ENCODE results near the gene GH2. TPM values are rescaled to one million over a fixed set of nuclear protein-coding genes. Genes with fewer than 3 reads are reported as not detected.
"Not testable (repeated sequence)": the region's sequence is repeated elsewhere in the genome, so short reads cannot be mapped to it uniquely, and the experiment has no call there.

The GH2 gene
- total and polyA plus RNA-seq, 10 donors, result not detected

DNA sequence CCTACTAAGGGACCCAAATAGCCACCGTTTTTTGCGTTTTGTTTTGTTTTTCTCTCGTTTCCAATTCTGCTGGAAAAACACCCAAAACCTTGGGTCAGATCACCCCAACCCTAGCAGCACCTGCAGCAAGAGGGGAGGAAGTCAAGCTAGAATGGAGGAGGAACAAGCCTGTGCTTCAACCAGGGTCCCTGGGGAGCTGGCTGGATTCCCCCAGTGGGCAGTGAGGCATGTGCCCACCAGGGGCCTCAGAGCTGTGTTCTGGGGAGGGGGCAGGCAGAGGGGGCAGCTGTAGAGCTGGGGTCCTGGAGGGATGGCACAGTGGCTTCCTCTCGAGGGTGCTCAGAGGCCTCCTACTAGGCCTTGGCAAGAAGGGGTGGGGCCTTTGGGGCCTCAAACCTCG, 43.9 kb upstream of the GH2 start:
- TF ChIP-seq CTCF (IDR thresholded peaks at IDR 0.05 in 8 of 11, conservative IDR thresholded peaks at IDR 0.05 in 3 of 11) (peak in 1 of 11 experiments; percentile 16), POLR2AphosphoS5 (IDR thresholded peaks at IDR 0.05) (peak; percentile 77 to 83 (median 79)), POLR2A (IDR thresholded peaks at IDR 0.05) (no peak)
- H3K27ac ChIP-seq, result peak overlapping the region in 6 of 8 donors; percentile 46 to 94 (median 86)
- H3K4me1 ChIP-seq, result peaks cover 28 to 93% (median 68%) of the 10 kb centered on the region in 6 donors
- H3K36me3 ChIP-seq, result peaks cover 0 to 36% (median 19%) of the 10 kb centered on the region in 6 donors
- WGBS, 5 donors, result 49 to 67% (median 54%) methylated on average over 5 of the region's 5 CpGs
- H3K4me3 ChIP-seq, result peak overlapping the region in 1 of 8 donors; percentile 4
- peak; percentile 90 for DNase-seq
- H3K27me3 ChIP-seq (replicated peaks in 1 of 7), result no peaks in the 10 kb centered on the region
- no peaks in the 10 kb centered on the region for H3K9me3 ChIP-seq
- intact Hi-C loops (cut with DNase I; ENCODE audit: low total_unique reads), result loop anchor here (10.0 kb wide), 1 partner anchor 59 kb away; no protein-coding TSS in a partner anchor

DNA sequence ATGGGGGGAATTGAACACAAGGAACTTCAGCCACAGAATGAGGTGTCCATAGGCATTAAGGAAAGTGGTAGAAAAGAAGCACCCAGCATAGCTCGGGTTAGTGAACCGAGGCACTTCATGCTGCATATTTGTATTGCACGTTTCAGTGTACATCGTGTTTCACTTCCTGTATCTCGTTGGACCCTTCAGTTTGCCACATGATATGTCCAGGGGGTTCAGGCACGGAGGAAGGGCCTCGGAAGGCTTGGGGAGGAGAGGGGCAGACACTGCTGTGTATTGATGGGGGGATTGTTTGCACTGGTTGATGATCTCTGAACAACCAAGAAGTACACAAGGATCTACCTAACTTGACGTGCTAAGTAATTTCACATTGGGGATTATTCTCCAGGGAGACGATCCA, 40.7 kb upstream of the GH2 start:
- H3K4me1 ChIP-seq, result peaks cover 29 to 84% (median 54%) of the 10 kb centered on the region in 6 donors
- intact Hi-C loops (cut with DNase I; ENCODE audit: low total_unique reads), result loop anchor here (10.0 kb wide), 1 partner anchor 62 kb away; no protein-coding TSS in a partner anchor
- peak overlapping the region in 5 of 8 donors; percentile 29 to 92 (median 51) for H3K27ac ChIP-seq
- 49 to 64% (median 53%) methylated on average over 9 of the region's 9 CpGs for WGBS, 5 donors
- H3K27me3 ChIP-seq (replicated peaks in 1 of 7); DNase-seq; H3K36me3 ChIP-seq; H3K9me3 ChIP-seq: not testable (repeated sequence)
- H3K4me3 ChIP-seq, result peak overlapping the region in 1 of 8 donors; percentile 38

GRCh38 chr17:63920779-63921178, 39.0 kb upstream of the GH2 start:
- not testable (repeated sequence) for DNase-seq; H3K4me3 ChIP-seq; H3K9me3 ChIP-seq; H3K36me3 ChIP-seq; H3K27me3 ChIP-seq (replicated peaks in 1 of 7)
- 67 to 97% (median 84%) methylated on average over 3 to 5 of the region's 5 CpGs for WGBS, 5 donors
- Histone ChIP-seq H3K27ac (peak overlapping the region in 4 of 8 donors; percentile 33 to 61 (median 50)), H3K4me1 (peaks cover 23 to 80% (median 47%) of the 10 kb centered on the region in 6 donors)
- intact Hi-C loops (cut with DNase I; ENCODE audit: low total_unique reads), result loop anchor here (10.0 kb wide), 1 partner anchor 64 kb away; no protein-coding TSS in a partner anchor

GRCh38 chr17:63920050-63920449, 38.3 kb upstream of the GH2 start:
- WGBS, 5 donors, result 64 to 83% (median 78%) methylated on average over 6 of the region's 6 CpGs
- peaks cover 22 to 78% (median 44%) of the 10 kb centered on the region in 6 donors for H3K4me1 ChIP-seq
- intact Hi-C loops (cut with DNase I; ENCODE audit: low total_unique reads), result loop anchor here (10.0 kb wide), 1 partner anchor 65 kb away; no protein-coding TSS in a partner anchor
- H3K27ac ChIP-seq, result peak overlapping the region in 5 of 8 donors; percentile 33 to 61 (median 40)
- not testable (repeated sequence) for H3K27me3 ChIP-seq (replicated peaks in 1 of 7); H3K4me3 ChIP-seq; H3K36me3 ChIP-seq; DNase-seq; H3K9me3 ChIP-seq

DNA sequence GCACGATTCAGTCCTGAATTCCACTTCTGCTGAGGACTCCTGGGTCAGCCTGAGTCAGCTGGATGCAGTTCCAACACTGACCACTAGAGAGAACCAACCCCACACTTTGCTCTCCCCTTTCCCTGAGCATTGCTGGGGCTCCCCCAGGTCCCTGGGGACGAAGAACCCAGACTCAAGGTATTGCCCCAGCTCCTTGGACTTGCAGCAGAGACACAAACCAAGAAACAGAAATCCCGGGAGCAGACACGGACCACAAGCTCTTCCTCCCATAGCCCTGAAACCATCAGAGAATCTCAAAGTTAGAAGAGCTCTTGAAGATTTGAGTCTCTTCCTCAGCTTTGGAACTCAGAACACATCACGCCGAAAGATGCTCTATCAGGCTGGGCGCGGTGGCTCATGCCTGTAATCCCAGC, 37.6 kb upstream of the GH2 start:
- no peaks in the 10 kb centered on the region for H3K27me3 ChIP-seq (replicated peaks in 1 of 7)
- peaks cover 19 to 77% (median 38%) of the 10 kb centered on the region in 6 donors for H3K4me1 ChIP-seq
- H3K9me3 ChIP-seq, result no peaks in the 10 kb centered on the region
- WGBS, 5 donors, result 39 to 46% (median 40%) methylated on average over 8 of the region's 8 CpGs
- H3K27ac ChIP-seq, result peak overlapping the region in 5 of 8 donors; percentile 34 to 61 (median 40)
- peak overlapping the region in 1 of 8 donors; percentile 28 for H3K4me3 ChIP-seq
- no peak for TF ChIP-seq POLR2A (IDR thresholded peaks at IDR 0.05)
- TF ChIP-seq POLR2AphosphoS5 (IDR thresholded peaks at IDR 0.05), result peak in 1 of 3 donors; percentile 22
- TF ChIP-seq CTCF (IDR thresholded peaks at IDR 0.05 in 8 of 11, conservative IDR thresholded peaks at IDR 0.05 in 3 of 11), result peak; percentile 94 to 99 (median 98)
- intact Hi-C loops (cut with DNase I; ENCODE audit: low total_unique reads), result no loop called here
- H3K36me3 ChIP-seq, result no peaks in the 10 kb centered on the region
- peak; percentile 86 for DNase-seq

DNA sequence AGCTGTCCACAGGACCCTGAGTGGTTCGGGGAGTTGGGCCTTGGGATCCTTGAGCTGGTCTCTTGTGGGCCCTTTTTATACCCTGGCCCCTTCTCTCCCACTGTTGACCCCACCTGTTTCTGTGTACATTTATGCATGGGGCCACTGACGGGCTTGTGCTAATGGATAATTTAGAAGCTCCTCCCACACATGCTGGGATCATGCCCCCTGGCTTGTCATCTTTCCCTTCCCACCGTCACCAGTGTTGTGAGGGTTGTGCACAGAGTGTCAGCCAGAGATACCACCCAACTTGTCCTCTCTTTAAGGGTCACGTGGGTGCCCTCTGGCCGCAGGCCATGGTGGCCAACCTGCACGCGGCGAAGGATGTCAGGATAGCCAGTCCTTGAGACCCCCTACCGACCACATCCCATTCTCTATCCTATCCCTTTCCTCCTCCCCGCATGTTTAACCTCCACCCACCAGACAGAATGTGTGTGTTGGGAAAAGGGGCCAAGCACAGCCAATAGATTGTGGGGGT, 37.1 kb upstream of the GH2 start, which contains the start of gene GH1:
TSS of gene GH1 (minus strand) at position 51 of the 517 bp plus-strand sequence. CDS start 63 bp downstream, outside the sequence.
- H3K36me3 ChIP-seq; H3K27me3 ChIP-seq (replicated peaks in 1 of 7); H3K9me3 ChIP-seq; DNase-seq; intact Hi-C loops (cut with DNase I; ENCODE audit: low total_unique reads): not testable (repeated sequence)
- H3K4me3 ChIP-seq, result peak within 1 kb of the TSS in 1 of 8 donors; percentile 28
- H3K27ac ChIP-seq, result peak within 1 kb of the TSS in 5 of 8 donors; percentile 34 to 61 (median 40)
- 45 to 61% (median 57%) methylated on average over 9 to 10 of the region's 10 CpGs for WGBS, 5 donors
- H3K4me1 ChIP-seq, result peaks cover 16 to 72% (median 35%) of the 10 kb centered on the region in 6 donors

Measured in spleen (tissue), 11 donors.